Neutrophil (primary cell): ENCODE data around the gene GORAB.

Experiments used
- H3K27ac ChIP-seq: fragments of 200-600 bp; sonication (generic); 2 replicates; pipeline ENCODE4 v1.5.1; 2016; ENCODE audit warnings: mild to moderate bottlenecking, moderate library complexity
- H3K27me3 ChIP-seq: fragments of 200-600 bp; sonication (generic); 2 replicates; pipeline ENCODE4 v1.6.0; 2016; ENCODE audit warnings: mild to moderate bottlenecking
- H3K36me3 ChIP-seq: fragments of 200-600 bp; sonication (generic); 2 replicates; pipeline ENCODE4 v1.5.1; 2017
- H3K4me1 ChIP-seq, 2 experiments: fragments of 200-600 bp in 1 of 2; sonication (generic) in 1 of 2; 1 replicate in 1 of 2; 2 replicates in 1 of 2; pipeline versions ENCODE4 v1.5.1 to v1.6.1; 2013 to 2016; ENCODE audit warnings: low read depth in 1 of 2, low read length in 1 of 2, mild to moderate bottlenecking in 1 of 2, moderate library complexity in 1 of 2; ENCODE audit not compliant: control insufficient read depth in 1 of 2, insufficient read depth in 1 of 2
- H3K4me3 ChIP-seq, 2 experiments: fragments of 200-600 bp in 1 of 2; sonication (generic) in 1 of 2; 1 replicate in 1 of 2; 2 replicates in 1 of 2; pipeline ENCODE4 v1.5.1; 2013 to 2016; ENCODE audit warnings: low read depth in 1 of 2, low read length in 1 of 2, mild to moderate bottlenecking in 1 of 2, moderate library complexity in 1 of 2
- H3K9me3 ChIP-seq: fragments of 200-600 bp; sonication (generic); 2 replicates; pipeline ENCODE4 v1.5.1; 2016
- TF ChIP-seq, protein P1 (sequence below): fragments of 200-600 bp; sonication (generic); IDR thresholded peaks from 2 replicates; pipeline ENCODE4 v1.5.1; 2016; ENCODE audit warnings: antibody characterized with exemption

GORAB gene

DNA sequence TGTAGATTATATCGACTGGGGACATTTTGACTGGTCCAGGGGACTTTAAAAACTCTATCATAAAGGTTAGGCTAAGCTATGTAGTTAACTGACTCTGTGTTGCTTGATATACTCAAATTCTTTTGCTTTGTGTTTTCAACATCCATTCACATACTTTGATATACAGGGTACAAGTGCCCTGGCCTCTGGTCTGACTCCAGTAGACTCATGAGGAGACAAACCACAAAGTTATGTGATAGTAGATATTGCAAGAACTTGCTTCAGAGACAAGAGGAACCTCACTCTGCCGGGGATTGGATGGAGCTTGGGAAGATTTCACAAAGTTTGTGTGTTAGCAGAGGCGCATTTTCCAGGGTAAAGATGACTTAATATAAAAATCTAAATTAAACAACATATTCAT, 1.3 kb downstream of the GORAB start:
- Histone ChIP-seq H3K9me3 (no peaks in the 10 kb centered on the region), H3K27ac (peak overlapping the region; percentile 53)

DNA sequence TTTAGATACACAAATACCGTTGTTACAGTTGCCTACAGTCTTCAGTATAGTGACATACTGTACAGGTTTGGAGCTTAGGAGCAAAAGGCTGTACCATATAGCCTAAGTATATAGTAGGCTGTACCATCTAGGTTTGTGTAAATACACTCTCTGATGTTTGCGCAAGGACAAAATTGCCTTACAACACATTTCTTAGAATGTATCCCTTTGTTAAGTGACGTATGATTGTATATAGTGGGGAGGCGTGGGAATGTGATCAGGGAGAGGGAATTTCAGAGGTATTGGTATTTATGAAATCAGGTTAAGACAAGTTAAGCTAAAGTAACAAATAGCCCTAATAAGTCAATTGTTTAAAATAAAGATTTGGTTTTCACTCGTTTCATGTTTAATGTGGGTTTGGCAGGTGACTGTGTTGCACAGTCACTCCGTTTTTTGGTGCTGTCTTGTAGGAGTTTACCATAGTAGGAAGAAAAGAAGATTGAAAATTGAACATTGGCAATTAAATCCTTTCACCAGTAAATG, 2.7 kb downstream of the GORAB start:
- peaks cover 16 to 23% of the 10 kb centered on the region in 2 experiments for H3K4me1 ChIP-seq
- peaks cover 22% of the 10 kb centered on the region for H3K27me3 ChIP-seq
- H3K9me3 ChIP-seq, result no peaks in the 10 kb centered on the region
- TF ChIP-seq, protein P1, sequence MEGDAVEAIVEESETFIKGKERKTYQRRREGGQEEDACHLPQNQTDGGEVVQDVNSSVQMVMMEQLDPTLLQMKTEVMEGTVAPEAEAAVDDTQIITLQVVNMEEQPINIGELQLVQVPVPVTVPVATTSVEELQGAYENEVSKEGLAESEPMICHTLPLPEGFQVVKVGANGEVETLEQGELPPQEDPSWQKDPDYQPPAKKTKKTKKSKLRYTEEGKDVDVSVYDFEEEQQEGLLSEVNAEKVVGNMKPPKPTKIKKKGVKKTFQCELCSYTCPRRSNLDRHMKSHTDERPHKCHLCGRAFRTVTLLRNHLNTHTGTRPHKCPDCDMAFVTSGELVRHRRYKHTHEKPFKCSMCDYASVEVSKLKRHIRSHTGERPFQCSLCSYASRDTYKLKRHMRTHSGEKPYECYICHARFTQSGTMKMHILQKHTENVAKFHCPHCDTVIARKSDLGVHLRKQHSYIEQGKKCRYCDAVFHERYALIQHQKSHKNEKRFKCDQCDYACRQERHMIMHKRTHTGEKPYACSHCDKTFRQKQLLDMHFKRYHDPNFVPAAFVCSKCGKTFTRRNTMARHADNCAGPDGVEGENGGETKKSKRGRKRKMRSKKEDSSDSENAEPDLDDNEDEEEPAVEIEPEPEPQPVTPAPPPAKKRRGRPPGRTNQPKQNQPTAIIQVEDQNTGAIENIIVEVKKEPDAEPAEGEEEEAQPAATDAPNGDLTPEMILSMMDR, result no peak
- H3K27ac ChIP-seq, result no peak overlapping the region
- no peaks in the 10 kb centered on the region for H3K36me3 ChIP-seq
- no peak overlapping the region for H3K4me3 ChIP-seq

More for the DNA sequence above, 1.3 kb downstream of the GORAB start:
- Histone ChIP-seq H3K4me3 (no peak overlapping the region), H3K36me3 (no peaks in the 10 kb centered on the region), H3K4me1 (peaks cover 16 to 23% of the 10 kb centered on the region in 2 experiments), H3K27me3 (peaks cover 26% of the 10 kb centered on the region)
- TF ChIP-seq, protein P1, result no peak

DNA sequence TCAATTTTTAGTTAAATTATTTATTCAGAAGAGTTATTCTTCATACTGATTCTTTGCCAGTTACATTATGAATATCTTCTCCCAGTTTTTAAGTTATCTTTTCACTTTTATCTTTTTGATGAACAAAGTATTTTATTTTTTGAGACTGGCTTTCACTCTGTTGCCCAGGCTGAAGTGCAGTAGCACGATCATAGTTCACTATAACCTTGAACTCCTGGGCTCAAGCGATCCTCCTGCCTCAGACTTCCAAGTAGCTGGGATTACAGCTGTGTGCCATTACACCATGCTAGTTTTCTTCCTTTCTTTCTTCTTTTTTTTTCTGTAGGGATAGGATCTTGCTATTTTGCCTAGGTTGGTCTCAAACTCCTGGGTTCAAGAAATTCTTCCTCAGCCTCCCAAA, 3.5 kb downstream of the GORAB start:
- Histone ChIP-seq H3K36me3 (no peaks in the 10 kb centered on the region), H3K4me3 (no peak overlapping the region), H3K27ac (no peak overlapping the region), H3K9me3 (no peaks in the 10 kb centered on the region), H3K4me1 (peaks cover 16 to 23% of the 10 kb centered on the region in 2 experiments), H3K27me3 (peaks cover 14% of the 10 kb centered on the region)
- TF ChIP-seq, protein P1, result no peak

DNA sequence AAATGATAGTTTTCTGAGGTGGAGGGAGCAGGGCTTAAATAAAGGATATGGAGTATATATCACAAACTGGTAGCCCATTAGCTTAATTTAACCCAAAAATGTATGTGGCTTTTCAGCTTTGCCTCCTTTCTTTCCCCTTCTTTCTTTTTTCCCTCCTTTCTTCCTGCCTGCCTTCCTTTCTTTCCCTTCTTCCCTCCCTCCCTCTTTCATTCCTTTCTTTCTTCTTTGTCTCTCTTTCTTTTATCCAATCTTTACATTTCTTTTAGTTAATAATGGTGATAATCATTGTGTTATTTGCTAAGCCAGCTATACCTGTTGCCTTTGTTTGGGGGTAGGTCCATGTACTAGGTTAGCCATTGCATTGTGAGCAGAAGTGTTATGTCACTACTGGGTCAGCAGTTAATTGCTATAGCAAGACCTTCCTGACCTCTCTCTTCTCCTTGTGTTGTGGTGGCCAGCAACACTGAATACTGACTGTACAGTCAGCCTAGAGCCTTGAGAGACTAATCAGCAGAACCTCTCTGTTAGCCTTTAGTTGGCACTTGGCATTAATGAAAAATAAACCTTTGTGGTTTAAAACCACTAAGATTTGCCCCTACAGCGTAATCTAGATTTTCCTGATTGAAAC, 5.1 kb downstream of the GORAB start:
- H3K4me3 ChIP-seq, result no peak overlapping the region
- no peaks in the 10 kb centered on the region for H3K36me3 ChIP-seq
- H3K27ac ChIP-seq, result no peak overlapping the region
- no peaks in the 10 kb centered on the region for H3K27me3 ChIP-seq
- peaks cover 10 to 20% of the 10 kb centered on the region in 2 experiments for H3K4me1 ChIP-seq
- H3K9me3 ChIP-seq, result no peaks in the 10 kb centered on the region
- TF ChIP-seq, protein P1, result no peak

DNA sequence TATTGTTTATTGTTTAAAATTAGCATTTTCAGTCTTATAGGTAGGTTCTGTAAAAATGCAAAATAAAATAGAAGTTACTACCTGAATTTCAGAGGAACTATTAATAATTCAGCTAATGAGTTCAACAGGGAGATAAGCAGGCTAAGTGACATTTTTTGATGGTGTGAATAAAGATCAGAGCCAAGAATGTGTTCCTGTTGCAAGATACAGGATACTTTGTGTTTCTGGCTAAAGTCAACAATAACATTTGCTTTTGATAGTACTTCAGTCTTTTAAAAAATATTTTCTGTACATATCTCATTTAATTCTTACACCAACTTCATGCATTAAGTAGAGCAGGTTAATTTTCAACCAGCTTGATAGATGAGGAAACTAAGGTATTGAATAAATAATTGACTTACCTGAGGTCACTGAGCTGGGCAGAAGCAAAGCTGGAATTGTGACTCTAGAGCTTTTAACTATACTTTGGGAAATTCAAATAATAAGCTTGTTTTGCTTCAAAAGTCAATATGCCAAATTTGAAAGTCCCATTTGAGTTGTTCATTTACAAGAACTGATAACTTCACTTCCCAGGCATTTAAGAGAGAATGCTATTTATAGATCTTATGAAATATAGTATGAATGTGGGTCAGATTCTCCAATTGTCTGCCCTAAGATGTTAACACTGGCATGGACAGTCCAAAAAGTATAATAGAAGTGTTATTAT, 6.0 kb downstream of the GORAB start:
- no peaks in the 10 kb centered on the region for H3K9me3 ChIP-seq
- H3K4me3 ChIP-seq, result no peak overlapping the region
- peaks cover 6 to 11% of the 10 kb centered on the region in 2 experiments for H3K4me1 ChIP-seq
- no peak overlapping the region for H3K27ac ChIP-seq
- TF ChIP-seq, protein P1, result no peak
- H3K27me3 ChIP-seq, result no peaks in the 10 kb centered on the region
- H3K36me3 ChIP-seq, result peaks cover 7% of the 10 kb centered on the region
